Prostate gland (tissue), 2 donors: ENCODE data around the gene POFUT2.

Source experiments
- POLR2A ChIP-seq: fragments of 450-650 bp; IDR thresholded peaks from one replicate; pipeline ENCODE4 v1.6.1; 2016; ENCODE audit warnings: antibody characterized with exemption, mild to moderate bottlenecking
- TF ChIP-seq, protein P1 (sequence below), 4 experiments: fragments of 200-600 bp in 2 of 4; fragments of 450-650 bp in 2 of 4; sonication (generic) in 2 of 4; IDR thresholded peaks; 1 replicate in 3 of 4; 2 replicates in 1 of 4; pipeline ENCODE4 v1.5.1; 2016 to 2019; ENCODE audit warnings: antibody characterized with exemption in 4 of 4, mild to moderate bottlenecking in 2 of 4, moderate library complexity in 2 of 4

DNA sequence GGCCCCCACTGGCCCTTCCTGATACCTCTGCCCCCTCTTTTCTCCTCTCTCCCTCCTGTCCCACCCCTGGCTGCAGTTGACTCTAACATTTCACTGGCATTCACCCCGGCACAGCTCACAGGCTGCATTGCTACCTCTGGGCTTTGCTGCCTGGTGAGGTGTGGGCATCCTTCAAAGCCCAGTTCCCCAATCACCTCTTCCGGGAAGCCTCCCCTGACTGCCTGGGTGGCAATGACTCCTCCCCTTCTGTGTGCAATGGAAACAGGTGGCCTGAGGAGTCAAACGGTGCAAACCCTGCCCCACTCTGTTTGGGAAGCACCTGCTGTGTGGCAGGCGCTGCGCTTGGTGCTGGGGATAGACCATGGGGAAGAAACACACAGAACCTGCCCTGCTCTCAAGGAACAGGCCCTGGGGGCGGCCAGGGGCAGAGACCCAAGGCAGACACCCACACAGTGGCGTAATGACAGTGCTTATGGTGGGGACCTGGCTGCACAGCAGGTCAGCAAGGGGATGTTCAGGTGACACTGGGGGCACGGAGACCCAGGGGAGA, 39.3 kb upstream of the POFUT2 start:
- TF ChIP-seq, protein P1, sequence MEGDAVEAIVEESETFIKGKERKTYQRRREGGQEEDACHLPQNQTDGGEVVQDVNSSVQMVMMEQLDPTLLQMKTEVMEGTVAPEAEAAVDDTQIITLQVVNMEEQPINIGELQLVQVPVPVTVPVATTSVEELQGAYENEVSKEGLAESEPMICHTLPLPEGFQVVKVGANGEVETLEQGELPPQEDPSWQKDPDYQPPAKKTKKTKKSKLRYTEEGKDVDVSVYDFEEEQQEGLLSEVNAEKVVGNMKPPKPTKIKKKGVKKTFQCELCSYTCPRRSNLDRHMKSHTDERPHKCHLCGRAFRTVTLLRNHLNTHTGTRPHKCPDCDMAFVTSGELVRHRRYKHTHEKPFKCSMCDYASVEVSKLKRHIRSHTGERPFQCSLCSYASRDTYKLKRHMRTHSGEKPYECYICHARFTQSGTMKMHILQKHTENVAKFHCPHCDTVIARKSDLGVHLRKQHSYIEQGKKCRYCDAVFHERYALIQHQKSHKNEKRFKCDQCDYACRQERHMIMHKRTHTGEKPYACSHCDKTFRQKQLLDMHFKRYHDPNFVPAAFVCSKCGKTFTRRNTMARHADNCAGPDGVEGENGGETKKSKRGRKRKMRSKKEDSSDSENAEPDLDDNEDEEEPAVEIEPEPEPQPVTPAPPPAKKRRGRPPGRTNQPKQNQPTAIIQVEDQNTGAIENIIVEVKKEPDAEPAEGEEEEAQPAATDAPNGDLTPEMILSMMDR (IDR thresholded peaks at IDR 0.05), result no peak
- no peak for TF ChIP-seq POLR2A
